Common myeloid progenitor, CD34-positive (primary cell): Measurements from ENCODE around the gene ANK3.

Source experiments
- CTCF ChIA-PET: fragments of 350-600 bp; sonication (Branson Sonifier 250); formaldehyde crosslinking; loops from one replicate; lab custom pipeline; 2021; ENCODE audit warnings: antibody characterized with exemption; lab: Charles Lee
- POLR2A ChIA-PET: fragments of 350-600 bp; sonication (Branson Sonifier 250); formaldehyde crosslinking; loops from one replicate; lab custom pipeline; 2021; ENCODE audit warnings: antibody characterized with exemption; lab: Charles Lee
- DNase-seq, 3 donors: peaks; one replicate each; pipeline versions ENCODE4 v3.0.0 to v3.0.0-alpha.2; 2013
- H3K27ac ChIP-seq, 2 experiments: 1 replicate in 1 of 2; 2 replicates in 1 of 2; pipeline ENCODE4 v1.7.0; 2013; ENCODE audit warnings: inconsistent platforms in 2 of 2, low read length in 2 of 2, mild to moderate bottlenecking in 2 of 2, low read depth in 1 of 2, moderate library complexity in 1 of 2; ENCODE audit not compliant: severe bottlenecking in 2 of 2, insufficient read depth in 1 of 2, poor library complexity in 1 of 2
- H3K27me3 ChIP-seq, 5 experiments: replicated peaks in 2 of 5; 1 replicate in 3 of 5; 2 replicates in 2 of 5; pipeline versions ENCODE4 v1.6.1 to v1.7.0; 2013; ENCODE audit warnings: low read length in 4 of 5, mild to moderate bottlenecking in 2 of 5, moderate library complexity in 2 of 5, inconsistent platforms in 1 of 5; ENCODE audit not compliant: insufficient read depth in 5 of 5, control insufficient read depth in 4 of 5
- H3K36me3 ChIP-seq, 4 experiments: 1 replicate in 2 of 4; 2 replicates in 2 of 4; pipeline versions ENCODE4 v1.6.1 to v1.7.0; 2013; ENCODE audit warnings: low read length in 3 of 4, control low read depth in 1 of 4, mild to moderate bottlenecking in 1 of 4; ENCODE audit not compliant: control insufficient read depth in 4 of 4, insufficient read depth in 4 of 4
- H3K4me1 ChIP-seq, 4 experiments: 1 replicate in 3 of 4; 2 replicates in 1 of 4; pipeline versions ENCODE4 v1.6.1 to v1.7.1; 2013; ENCODE audit warnings: low read length in 3 of 4, mild to moderate bottlenecking in 3 of 4, control low read depth in 1 of 4, inconsistent platforms in 1 of 4, moderate library complexity in 1 of 4; ENCODE audit not compliant: control insufficient read depth in 4 of 4, insufficient read depth in 4 of 4; ENCODE audit errors: control extremely low read depth in 1 of 4
- H3K4me3 ChIP-seq, 7 experiments: 1 replicate in 4 of 7; 2 replicates in 3 of 7; pipeline versions ENCODE4 v1.5.1 to v1.7.0; 2013; ENCODE audit warnings: mild to moderate bottlenecking in 7 of 7, low read length in 6 of 7, moderate library complexity in 6 of 7, inconsistent platforms in 2 of 7, low read depth in 2 of 7, control low read depth in 1 of 7; ENCODE audit not compliant: insufficient read depth in 4 of 7, control insufficient read depth in 1 of 7; ENCODE audit errors: extremely low read depth in 1 of 7
- H3K9me3 ChIP-seq, 5 experiments: 1 replicate in 4 of 5; 2 replicates in 1 of 5; pipeline versions ENCODE4 v1.6.1 to v1.7.1; 2013; ENCODE audit warnings: low read length in 4 of 5, mild to moderate bottlenecking in 2 of 5, inconsistent platforms in 1 of 5, low read depth in 1 of 5, moderate library complexity in 1 of 5; ENCODE audit not compliant: control insufficient read depth in 4 of 5, insufficient read depth in 2 of 5; ENCODE audit errors: control extremely low read depth in 1 of 5
- WGBS: methylation state at CpG from one replicate; pipeline ENCODE4 v1.1.5; 2013; ENCODE audit not compliant: insufficient coverage; 5-methylcytosine and 5-hydroxymethylcytosine counted together

Gene ANK3

GRCh38 chr10:60187691-60188090, 202.0 kb downstream of the ANK3 start:
- Histone ChIP-seq H3K27me3 (no peaks in the 10 kb centered on the region), H3K36me3 (peaks cover 0 to 2% (median 0%) of the 10 kb centered on the region in 4 experiments), H3K27ac (no peak overlapping the region), H3K9me3 (peaks cover 0 to 1% (median 0%) of the 10 kb centered on the region in 5 experiments), H3K4me3 (no peak overlapping the region), H3K4me1 (peaks cover 0 to 3% (median 0%) of the 10 kb centered on the region in 4 experiments)
- ChIA-PET CTCF (no interaction called here), POLR2A (no interaction called here)
- DNase-seq, result no peak
- no CpG with 5 or more reads among the region's 1 CpG for WGBS

GRCh38 chr10:60186315-60187071, 203.2 kb downstream of the ANK3 start:
- H3K27ac ChIP-seq, result no peak overlapping the region
- peaks cover 0 to 3% (median 0%) of the 10 kb centered on the region in 4 experiments for H3K4me1 ChIP-seq
- CTCF ChIA-PET, result no interaction called here
- POLR2A ChIA-PET, result no interaction called here
- no peak for DNase-seq
- no peak overlapping the region for H3K4me3 ChIP-seq
- H3K9me3 ChIP-seq, result peaks cover 0 to 1% (median 0%) of the 10 kb centered on the region in 5 experiments
- peaks cover 0 to 2% (median 0%) of the 10 kb centered on the region in 4 experiments for H3K36me3 ChIP-seq
- no peaks in the 10 kb centered on the region for H3K27me3 ChIP-seq
- WGBS, result 97% methylated on average over 13 of the region's 14 CpGs

GRCh38 chr10:60185421-60185820, 204.3 kb downstream of the ANK3 start:
- no CpG with 5 or more reads among the region's 1 CpG for WGBS
- no peaks in the 10 kb centered on the region for H3K27me3 ChIP-seq
- ChIA-PET CTCF (no interaction called here), POLR2A (no interaction called here)
- H3K36me3 ChIP-seq, result peaks cover 0 to 2% (median 0%) of the 10 kb centered on the region in 4 experiments
- H3K4me3 ChIP-seq, result no peak overlapping the region
- H3K9me3 ChIP-seq, result no peaks in the 10 kb centered on the region
- H3K4me1 ChIP-seq, result peaks cover 0 to 3% (median 0%) of the 10 kb centered on the region in 4 experiments
- H3K27ac ChIP-seq, result no peak overlapping the region
- DNase-seq, result no peak

- Histone ChIP-seq H3K27me3 (no peaks in the 10 kb centered on the region), H3K4me3 (no peak overlapping the region), H3K27ac (no peak overlapping the region), H3K36me3 (peaks cover 0 to 2% (median 0%) of the 10 kb centered on the region in 4 experiments), H3K4me1 (no peaks in the 10 kb centered on the region), H3K9me3 (no peaks in the 10 kb centered on the region)
- CTCF ChIA-PET, result interaction anchor here (1.1 kb wide), 2 partner anchors 68 to 259 kb away, joined by 3 read pairs; no protein-coding TSS in a partner anchor
- POLR2A ChIA-PET, result no interaction called here
- no peak for DNase-seq
- 100% methylated on average over 1 of the region's 1 CpG for WGBS
Measured at GRCh38 chr10:60182691-60183090, 207.0 kb downstream of the ANK3 start.

- Histone ChIP-seq H3K27ac (no peak overlapping the region), H3K4me3 (no peak overlapping the region), H3K36me3 (no peaks in the 10 kb centered on the region), H3K9me3 (no peaks in the 10 kb centered on the region), H3K27me3 (no peaks in the 10 kb centered on the region), H3K4me1 (peaks cover 0 to 3% (median 0%) of the 10 kb centered on the region in 4 experiments)
- 100% methylated on average over 3 of the region's 3 CpGs for WGBS
- CTCF ChIA-PET, result interaction anchor here (0.7 kb wide), 1 partner anchor 27 kb away, joined by 3 read pairs; no protein-coding TSS in a partner anchor
- DNase-seq, result no peak
- POLR2A ChIA-PET, result interaction anchor here (0.7 kb wide), 1 partner anchor 594 kb away, joined by 3 read pairs; no protein-coding TSS in a partner anchor
Measured at GRCh38 chr10:60176925-60177324, 212.8 kb downstream of the ANK3 start.

GRCh38 chr10:60175441-60175971, 214.2 kb downstream of the ANK3 start:
- CTCF ChIA-PET, result interaction anchor here (1.2 to 1.5 kb wide), 2 partner anchors 34 to 259 kb away, joined by 3 to 4 read pairs; no protein-coding TSS in a partner anchor
- Histone ChIP-seq H3K27me3 (no peaks in the 10 kb centered on the region), H3K4me3 (no peak overlapping the region), H3K27ac (no peak overlapping the region), H3K36me3 (peaks cover 0 to 1% (median 0%) of the 10 kb centered on the region in 4 experiments), H3K4me1 (peaks cover 0 to 3% (median 0%) of the 10 kb centered on the region in 4 experiments), H3K9me3 (no peaks in the 10 kb centered on the region)
- 6% methylated on average over 3 of the region's 4 CpGs for WGBS
- no peak for DNase-seq
- POLR2A ChIA-PET, result no interaction called here
